Thyroid gland (tissue), 4 donors: ENCODE results near the gene RNF213. TPM values are rescaled to one million over a fixed set of nuclear protein-coding genes. Genes with fewer than 3 reads are reported as not detected.

ENCODE experiments used
- DNase-seq, 2 donors: peaks; one replicate each; pipeline ENCODE4 v3.0.0-alpha.2; 2019
- H3K27ac ChIP-seq, 3 donors: fragments of 200-600 bp; sonication (generic); 1 replicate in 2 of 3; 2 replicates in 1 of 3; pipeline ENCODE4 v1.5.1; 2016 to 2019; ENCODE audit warnings: mild to moderate bottlenecking in 1 of 3, moderate library complexity in 1 of 3
- H3K27me3 ChIP-seq: fragments of 200-600 bp; sonication (generic); one replicate; pipeline ENCODE4 v1.5.1; 2019
- H3K36me3 ChIP-seq, 2 donors: fragments of 200-600 bp; sonication (generic); one replicate each; pipeline ENCODE4 v1.5.1; 2016 to 2019
- H3K4me1 ChIP-seq, 2 donors: fragments of 200-600 bp; sonication (generic); one replicate each; pipeline ENCODE4 v1.5.1; 2017 to 2019
- H3K4me3 ChIP-seq, 3 donors: fragments of 200-600 bp; sonication (generic); replicated peaks in 1 of 3; 1 replicate in 2 of 3; 2 replicates in 1 of 3; pipeline ENCODE4 v1.5.1; 2016; ENCODE audit warnings: mild to moderate bottlenecking in 1 of 3
- H3K9me3 ChIP-seq: fragments of 200-600 bp; sonication (generic); one replicate; pipeline ENCODE4 v1.5.1; 2017
- CTCF ChIP-seq, 6 experiments: fragments of 200-600 bp in 3 of 6; fragments of 450-650 bp in 3 of 6; sonication (generic) in 3 of 6; IDR thresholded peaks; one replicate each; pipeline ENCODE4 v1.5.1; 2016 to 2019; ENCODE audit warnings: antibody characterized with exemption in 6 of 6, mild to moderate bottlenecking in 2 of 6, inconsistent platforms in 1 of 6, moderate library complexity in 1 of 6
- POLR2A ChIP-seq, 2 donors: fragments of 450-650 bp; IDR thresholded peaks; one replicate each; pipeline ENCODE4 v1.6.1; 2017; ENCODE audit warnings: antibody characterized with exemption in 2 of 2, mild to moderate bottlenecking in 2 of 2, moderate library complexity in 1 of 2
- WGBS, 2 donors: methylation state at CpG; one replicate each; pipeline ENCODE4 v1.1.5; 2017; 5-methylcytosine and 5-hydroxymethylcytosine counted together
- intact Hi-C: fragments of 100-400 bp; cut with DNase I; formaldehyde crosslinking; loops from one replicate; pipeline ENCODE4 v1.15.1; 2023
- total RNA-seq, 4 donors: library from RNA; depleted of rRNA; stranded (reverse); fragments of >200 nt; gene quantifications; one replicate each; pipeline ENCODE4 v1.2.3, GENCODE V29; 2016

RNF213 gene
- total RNA-seq, 4 donors from 2014 or later = 107 to 245 (median 187) TPM

GRCh38 chr17:80416940-80417293, 156.3 kb downstream of the RNF213 start:
- Histone ChIP-seq H3K27ac (no peak overlapping the region), H3K9me3 (no peaks in the 10 kb centered on the region), H3K4me3 (no peak overlapping the region), H3K27me3 (no peaks in the 10 kb centered on the region), H3K4me1 (peaks cover 16 to 23% of the 10 kb centered on the region in 2 donors), H3K36me3 (no peaks in the 10 kb centered on the region)
- no peak for TF ChIP-seq CTCF (IDR thresholded peaks at IDR 0.05)
- no peak for TF ChIP-seq POLR2A (IDR thresholded peaks at IDR 0.05)
- intact Hi-C loops = no loop called here
- 91 to 94% methylated on average over 6 of the region's 6 CpGs for WGBS, 2 donors
- no peak for DNase-seq

- intact Hi-C loops = no loop called here
- TF ChIP-seq POLR2A (IDR thresholded peaks at IDR 0.05) (no peak), CTCF (IDR thresholded peaks at IDR 0.05) (no peak)
- Histone ChIP-seq H3K9me3 (no peaks in the 10 kb centered on the region), H3K27me3 (no peaks in the 10 kb centered on the region), H3K36me3 (no peaks in the 10 kb centered on the region), H3K4me1 (peaks cover 15 to 23% of the 10 kb centered on the region in 2 donors), H3K4me3 (no peak overlapping the region), H3K27ac (no peak overlapping the region)
- DNase-seq = no peak
- WGBS, 2 donors = 94 to 95% methylated on average over 11 of the region's 11 CpGs
Observed at GRCh38 chr17:80418589-80418988, 157.9 kb downstream of the RNF213 start.

- intact Hi-C loops = no loop called here
- Histone ChIP-seq H3K9me3 (no peaks in the 10 kb centered on the region), H3K4me3 (no peak overlapping the region), H3K4me1 (peaks cover 12 to 18% of the 10 kb centered on the region in 2 donors), H3K36me3 (no peaks in the 10 kb centered on the region), H3K27ac (no peak overlapping the region), H3K27me3 (no peaks in the 10 kb centered on the region)
- no peak for DNase-seq
- 92 to 94% methylated on average over 8 to 10 of the region's 11 CpGs for WGBS, 2 donors
- no peak for TF ChIP-seq POLR2A (IDR thresholded peaks at IDR 0.05)
- no peak for TF ChIP-seq CTCF (IDR thresholded peaks at IDR 0.05)
Observed at GRCh38 chr17:80419255-80419654, 158.6 kb downstream of the RNF213 start.

- H3K9me3 ChIP-seq = no peaks in the 10 kb centered on the region
- no peak for DNase-seq
- H3K4me1 ChIP-seq = peaks cover 1 to 5% of the 10 kb centered on the region in 2 donors
- no peaks in the 10 kb centered on the region for H3K27me3 ChIP-seq
- TF ChIP-seq POLR2A (IDR thresholded peaks at IDR 0.05) (no peak), CTCF (IDR thresholded peaks at IDR 0.05) (no peak)
- intact Hi-C loops = loop anchor here (10.0 kb wide), 2 partner anchors 443 to 683 kb away; no protein-coding TSS in a partner anchor
- no peaks in the 10 kb centered on the region for H3K36me3 ChIP-seq
- no peak overlapping the region for H3K27ac ChIP-seq
- H3K4me3 ChIP-seq = no peak overlapping the region
- WGBS, 2 donors = 69 to 86% methylated on average over 11 to 15 of the region's 20 CpGs
Observed at GRCh38 chr17:80421381-80422090, 160.9 kb downstream of the RNF213 start.

- Histone ChIP-seq H3K4me1 (peaks cover 0 to 6% of the 10 kb centered on the region in 2 donors), H3K4me3 (no peak overlapping the region), H3K27me3 (no peaks in the 10 kb centered on the region), H3K36me3 (no peaks in the 10 kb centered on the region), H3K9me3 (no peaks in the 10 kb centered on the region), H3K27ac (no peak overlapping the region)
- intact Hi-C loops = loop anchor here (10.0 kb wide), 2 partner anchors 443 to 683 kb away; no protein-coding TSS in a partner anchor
- peak in 1 of 2 donors; percentile 51 for DNase-seq
- WGBS, 2 donors = 74 to 76% methylated on average over 18 of the region's 18 CpGs
- TF ChIP-seq POLR2A (IDR thresholded peaks at IDR 0.05) = no peak
- TF ChIP-seq CTCF (IDR thresholded peaks at IDR 0.05) = no peak
Observed at GRCh38 chr17:80422276-80422675, 161.6 kb downstream of the RNF213 start.
